Measurements from ENCODE around the gene CHCT1.
"Not testable (repeated sequence)": the region's sequence is repeated elsewhere in the genome, so short reads cannot be mapped to it uniquely, and the experiment has no call there.

Gene CHCT1

GRCh38 chr17:60401819-60402218, 20.5 kb upstream of the CHCT1 start:
- no peak for DNase-seq

- DNase-seq, result no peak
These were observed 18.8 kb upstream of the CHCT1 start for GRCh38 chr17:60403523-60403810.

- no peak for DNase-seq
These were observed 18.3 kb upstream of the CHCT1 start for GRCh38 chr17:60403962-60404361.

- DNase-seq, result no peak
These were observed 15.4 kb upstream of the CHCT1 start for GRCh38 chr17:60406887-60407286.

DNA sequence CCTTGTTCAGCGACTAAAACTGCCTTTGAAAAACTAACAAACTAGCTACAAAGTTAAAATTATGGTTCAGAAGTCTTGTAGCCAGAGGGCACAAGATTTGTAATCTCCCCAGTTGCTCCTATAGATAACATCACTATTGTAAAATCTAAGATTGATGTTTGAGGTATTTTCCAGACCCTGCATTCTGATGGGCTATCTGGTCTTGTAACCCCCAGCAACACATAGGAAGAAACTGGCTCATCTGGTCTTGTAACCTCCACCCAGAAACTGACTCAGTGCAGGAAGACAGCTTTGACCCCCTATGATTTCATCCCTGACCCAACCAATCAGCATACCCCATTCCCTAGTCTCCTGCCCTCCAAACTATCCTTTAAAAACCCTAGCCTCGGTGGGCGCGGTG, 12.3 kb upstream of the CHCT1 start:
- DNase-seq, result no peak

DNA sequence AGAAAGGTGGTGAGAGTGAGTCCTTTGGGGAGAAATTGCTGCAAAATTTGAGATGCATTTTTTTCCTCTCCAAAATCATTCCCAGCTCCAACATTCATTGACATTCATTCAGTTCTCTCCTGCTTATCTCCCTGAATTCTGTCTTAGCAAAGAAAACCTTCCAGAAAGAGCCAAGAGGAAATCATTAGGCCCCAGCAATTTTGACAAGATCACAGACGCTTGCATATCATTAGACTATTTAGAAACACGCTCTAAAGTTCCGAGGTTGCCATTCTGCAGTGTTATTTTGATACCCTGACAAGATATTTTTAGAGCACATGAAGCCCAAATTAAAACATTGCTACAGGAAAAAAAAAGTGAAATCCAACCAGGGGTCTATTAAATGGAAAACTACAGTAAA, 9.6 kb upstream of the CHCT1 start:
- DNase-seq, result no peak

DNA sequence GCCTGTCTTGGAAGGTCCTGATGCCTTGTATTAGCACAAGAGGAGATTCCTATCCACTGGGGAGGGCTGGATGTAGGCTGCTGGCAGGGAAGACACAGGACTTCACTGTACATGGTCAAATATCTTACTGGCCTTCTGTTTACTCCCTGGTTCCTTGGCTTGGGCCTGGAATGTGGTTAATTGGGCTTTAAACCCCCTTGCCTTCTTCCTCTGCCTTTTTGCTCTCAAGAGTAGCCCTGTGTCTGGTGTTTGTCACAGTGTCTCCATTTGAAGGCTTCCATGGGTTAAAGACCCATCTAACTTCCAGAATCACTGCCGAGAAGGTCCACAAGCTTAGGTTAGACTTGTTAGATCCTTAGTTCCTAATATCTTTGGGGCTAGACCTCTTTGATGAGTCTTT, 7.1 kb upstream of the CHCT1 start:
- DNase-seq, result no peak

- no peak for DNase-seq
These were observed 5.8 kb upstream of the CHCT1 start for GRCh38 chr17:60416368-60416925.

DNA sequence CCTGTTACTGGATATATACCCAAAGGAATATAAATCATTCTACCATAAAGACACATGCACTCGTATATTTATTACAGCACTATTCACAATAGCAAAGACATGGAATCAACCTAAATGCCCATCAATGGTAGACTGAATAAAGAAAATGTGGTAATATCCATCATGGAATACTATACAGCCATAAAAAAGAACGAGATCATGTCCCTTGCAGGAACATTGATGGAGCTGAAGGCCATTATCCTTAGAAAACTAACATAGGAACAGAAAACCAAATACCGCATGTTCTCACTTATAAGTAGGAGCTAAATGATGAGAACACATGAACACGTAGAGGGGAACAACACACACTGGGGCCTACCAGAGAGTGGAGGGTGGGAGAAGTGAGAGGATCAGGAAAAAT, 3.3 kb upstream of the CHCT1 start:
- not testable (repeated sequence) for DNase-seq

DNA sequence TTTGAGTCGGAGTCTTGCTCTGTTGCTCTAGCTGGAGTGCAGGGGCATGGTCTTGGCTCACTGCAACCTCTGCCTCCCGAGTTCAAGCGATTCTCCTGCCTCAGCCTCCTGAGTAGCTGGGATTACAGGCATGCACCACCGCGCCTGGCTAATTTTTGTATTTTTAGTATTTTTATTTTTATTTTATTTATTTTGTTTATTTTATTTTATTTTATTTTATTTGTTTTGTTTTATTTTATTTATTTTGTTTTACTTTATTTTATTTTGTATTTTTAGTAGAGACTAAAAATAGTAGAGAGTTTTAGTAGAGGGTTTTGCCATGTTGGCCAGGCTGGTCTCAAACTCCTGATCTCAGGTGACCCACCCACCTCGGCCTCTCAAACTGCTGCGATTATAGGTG, 2.4 kb upstream of the CHCT1 start:
- not testable (repeated sequence) for DNase-seq

DNA sequence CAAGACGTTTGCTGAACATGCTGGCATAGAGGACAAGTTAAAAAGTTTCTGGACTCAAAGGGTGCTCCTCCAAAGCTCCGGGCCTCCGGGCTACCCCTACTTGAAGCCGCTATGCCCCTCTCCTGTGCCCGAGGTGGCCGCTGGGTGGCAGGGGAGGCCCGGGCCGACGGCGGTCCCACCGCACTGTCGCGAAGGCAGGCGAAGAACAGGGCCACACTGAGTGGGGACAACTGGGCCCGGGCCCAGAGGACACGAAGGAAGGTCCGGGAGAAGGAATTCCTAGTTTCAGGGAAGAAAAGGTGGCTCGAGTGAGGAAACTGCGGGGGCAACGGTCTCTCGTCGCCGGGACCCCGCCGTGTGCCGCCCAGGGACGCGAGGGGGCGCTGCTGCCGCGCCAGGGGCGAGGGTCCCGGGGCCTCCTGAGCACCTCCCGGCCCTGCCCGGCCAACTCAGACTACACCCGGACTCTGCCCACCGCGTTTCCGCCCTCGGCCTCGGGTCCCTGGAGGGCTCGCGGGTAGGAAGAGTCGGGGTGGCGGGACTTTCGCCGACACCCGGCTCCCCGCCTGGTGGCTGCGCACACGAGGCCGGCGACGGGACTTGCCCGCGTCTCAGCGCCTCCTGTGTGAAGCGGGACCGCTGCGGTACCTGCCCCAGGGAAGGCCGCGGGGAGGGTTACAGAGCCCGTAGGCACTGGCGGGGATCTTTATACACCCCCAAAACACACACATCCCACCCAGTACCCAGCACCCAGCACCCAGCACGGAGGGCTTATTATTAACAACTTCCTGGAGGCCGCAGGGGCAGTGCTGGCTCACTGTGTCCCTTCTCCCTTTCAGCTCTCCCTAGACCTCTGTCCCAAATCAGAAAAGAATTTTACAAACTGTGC, 772 bp upstream of the CHCT1 start:
- DNase-seq, result peak; percentile 81

DNA sequence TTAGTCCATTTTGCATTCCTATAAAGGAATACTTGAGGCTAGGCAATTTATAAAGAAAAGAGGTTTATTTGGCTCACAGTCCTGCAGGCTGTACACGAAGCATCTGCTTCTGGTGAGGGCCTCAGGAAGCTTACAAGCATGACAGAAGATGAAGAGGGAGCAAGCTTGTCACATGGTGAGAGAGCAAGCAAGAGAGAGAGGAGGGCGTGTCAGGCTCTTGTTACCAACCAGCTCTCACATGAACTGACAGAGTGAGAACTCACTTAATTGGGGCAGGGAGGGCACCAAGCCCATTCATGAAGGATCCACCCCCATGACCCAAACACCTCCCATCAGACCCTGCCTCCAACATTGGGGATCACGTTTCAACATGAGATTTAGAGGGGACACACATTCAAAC, 1.6 kb downstream of the CHCT1 start:
- no peak for DNase-seq

- DNase-seq, result no peak
These were observed 3.3 kb downstream of the CHCT1 start for GRCh38 chr17:60425626-60426025.

DNA sequence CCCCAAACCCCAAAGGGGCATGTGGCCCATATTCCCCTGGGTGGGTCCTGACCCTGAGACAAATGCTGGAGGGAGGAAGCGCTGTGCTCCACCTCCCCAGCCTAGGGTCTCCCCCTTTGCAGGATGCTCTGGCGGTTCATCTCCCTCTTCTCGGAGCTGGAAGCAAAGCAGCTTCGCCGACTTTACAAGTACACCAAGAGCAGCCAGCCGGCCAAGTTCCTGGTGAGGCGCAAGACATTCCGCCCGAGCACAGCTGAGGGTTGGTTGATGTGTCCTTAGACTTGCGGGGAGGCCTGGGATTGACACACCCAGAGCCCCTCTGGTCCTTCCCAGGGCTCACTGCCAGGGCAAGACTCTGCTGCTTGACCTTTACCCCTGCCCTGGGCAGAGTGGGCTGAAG, 4.3 kb downstream of the CHCT1 start:
- DNase-seq, result no peak

DNA sequence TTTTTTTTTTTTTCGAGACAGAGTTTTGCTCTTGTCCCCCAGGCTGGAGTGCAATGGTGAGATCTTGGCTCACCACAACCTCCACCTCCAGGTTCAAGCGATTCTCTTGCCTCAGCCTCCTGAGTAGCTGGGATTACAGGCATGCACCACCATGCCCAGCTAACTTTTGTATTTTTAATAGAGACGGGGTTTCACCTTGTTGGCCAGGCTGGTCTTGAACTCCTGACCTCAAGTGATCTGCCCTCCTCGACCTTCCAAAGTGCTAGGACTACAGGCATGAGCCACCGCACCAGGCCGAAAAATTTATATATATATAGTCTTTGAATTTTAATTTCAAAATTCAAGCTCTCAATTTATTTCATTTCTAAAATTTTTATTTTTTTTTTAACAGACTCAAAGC, 6.2 kb downstream of the CHCT1 start:
- DNase-seq, result not testable (repeated sequence)

DNA sequence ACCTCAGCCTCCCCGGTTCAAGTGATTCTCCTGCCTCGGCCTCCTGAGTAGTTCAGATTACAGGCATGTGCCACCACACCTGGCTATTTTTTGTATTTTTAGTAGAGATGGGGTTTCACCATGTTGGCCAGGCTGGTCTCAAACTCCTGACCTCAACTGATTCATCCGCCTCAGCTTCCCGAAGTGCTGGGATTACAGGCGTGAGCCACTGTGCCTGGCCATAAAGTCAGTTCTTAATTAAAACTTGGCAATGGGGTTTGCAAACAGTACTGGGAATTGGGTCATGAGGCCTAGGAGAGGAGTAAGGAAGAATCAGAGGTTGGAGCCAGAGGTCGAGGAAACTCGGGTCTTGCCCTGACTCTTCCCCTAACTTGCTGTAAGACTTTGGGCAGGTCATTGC, 8.3 kb downstream of the CHCT1 start:
- DNase-seq, result not testable (repeated sequence)

DNA sequence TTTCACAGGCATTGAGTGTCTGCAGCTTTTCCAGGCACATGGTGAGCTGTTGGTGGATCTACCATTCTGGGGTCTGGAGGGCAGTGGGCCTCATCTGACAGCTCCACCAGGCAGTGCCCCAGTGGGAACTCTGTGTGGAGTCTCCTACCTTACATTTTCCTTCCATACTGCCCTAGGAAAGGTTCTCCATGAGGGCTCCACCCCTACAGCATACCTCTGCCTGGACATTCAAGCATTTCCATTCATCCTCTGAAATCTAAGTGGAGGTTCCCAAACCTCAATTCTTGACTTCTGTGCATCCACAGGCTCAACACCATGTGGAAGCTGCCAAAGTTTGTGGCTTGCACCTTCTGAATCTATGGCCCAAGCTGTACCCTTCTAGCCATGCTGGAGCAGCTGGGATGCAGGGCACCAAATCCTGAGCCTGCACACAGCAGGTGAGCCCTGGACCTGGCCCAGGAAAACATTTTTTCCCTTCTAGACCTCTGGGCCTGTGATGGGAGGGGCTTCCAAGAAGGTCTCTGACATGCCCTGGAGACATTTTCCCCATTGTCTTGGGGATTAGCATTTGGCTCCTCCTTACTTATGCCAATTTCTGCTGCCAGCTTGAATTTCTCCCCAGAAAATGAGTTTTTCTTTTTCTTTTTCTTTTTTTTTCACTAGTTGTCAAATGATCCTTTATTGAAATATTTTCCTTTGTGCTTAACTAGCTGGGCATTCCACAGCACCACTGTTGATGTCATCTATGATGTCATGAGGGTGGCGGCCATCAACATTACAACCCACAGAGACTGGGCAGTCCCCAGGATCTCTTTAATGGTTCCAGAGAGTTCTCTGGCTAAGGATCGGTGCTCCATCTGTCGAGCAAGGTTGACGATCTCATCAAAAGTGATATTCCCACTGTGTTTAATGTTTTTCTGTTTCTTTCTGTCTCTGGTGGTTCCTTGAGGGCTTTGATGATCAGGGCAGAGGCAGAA, 11.0 kb downstream of the CHCT1 start:
- DNase-seq, result not testable (repeated sequence)

GRCh38 chr17:60435244-60436167, 13.2 kb downstream of the CHCT1 start:
- DNase-seq, result peak; percentile 89

DNA sequence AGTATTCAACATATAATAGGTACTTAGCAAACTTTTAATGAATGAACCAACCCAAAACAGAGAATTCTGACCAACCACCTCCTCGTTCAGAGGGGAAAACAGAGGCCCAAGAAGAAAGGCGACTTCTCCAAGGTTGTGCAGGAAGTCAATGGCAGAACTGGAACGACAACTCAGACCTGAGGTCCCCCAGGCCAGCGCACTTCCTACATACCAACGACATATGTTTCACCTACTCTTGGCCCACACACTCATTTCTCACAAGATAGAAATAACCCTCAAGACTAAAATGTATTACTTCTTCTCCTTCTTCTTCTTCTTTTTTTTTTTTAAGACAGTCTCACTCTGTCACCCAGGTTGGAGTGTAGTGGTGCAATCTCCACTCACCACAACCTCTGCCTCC, 14.4 kb downstream of the CHCT1 start:
- DNase-seq, result no peak

- DNase-seq, result peak; percentile 62
These were observed 17.2 kb downstream of the CHCT1 start for GRCh38 chr17:60439501-60439900.

DNA sequence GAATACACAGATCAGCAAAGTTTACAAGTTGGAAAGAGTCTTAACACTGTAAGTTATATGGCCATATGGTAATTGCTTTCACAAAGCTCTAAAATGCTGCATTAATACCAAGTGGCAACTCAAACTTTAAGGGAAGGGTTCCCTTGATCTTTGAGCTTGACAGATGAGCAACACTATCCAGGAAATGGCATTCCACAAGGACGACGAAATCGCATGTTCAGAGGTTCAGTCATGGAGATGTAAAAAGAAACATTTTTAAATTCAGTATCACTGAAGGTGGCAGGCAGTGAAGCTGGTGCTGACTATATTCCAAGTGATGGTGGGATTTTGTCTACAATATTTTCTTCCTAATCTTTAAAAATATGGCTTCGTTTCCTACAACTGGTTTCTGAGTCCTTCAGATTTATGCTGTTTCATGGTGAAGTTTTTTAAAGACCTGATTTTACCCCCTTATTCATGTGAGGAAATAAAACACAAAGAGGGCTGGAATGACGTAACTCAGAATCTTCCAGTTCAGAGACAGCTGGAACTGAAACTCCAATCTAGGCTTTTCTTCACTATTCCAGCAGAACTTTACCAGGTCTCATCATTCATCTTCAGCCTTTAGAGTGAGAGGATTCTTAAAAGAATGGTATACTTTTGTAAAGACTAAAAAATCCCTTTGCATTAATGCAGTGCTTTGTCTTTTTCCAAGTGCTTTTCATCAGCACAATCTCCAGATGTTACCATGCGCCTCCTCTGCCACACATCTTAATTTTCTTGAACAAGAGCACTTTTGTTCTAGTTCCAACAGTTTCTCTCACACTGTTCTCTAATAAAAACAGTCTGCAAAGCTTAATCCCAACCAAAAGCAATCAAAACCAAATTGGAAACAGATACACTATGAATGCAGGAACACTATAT, 20.2 kb downstream of the CHCT1 start:
- peak; percentile 62 for DNase-seq

Measured in suppressor macrophage treated with lipopolysaccharide for 4 hours (primary cell).